BJ (cell line): Measurements from ENCODE around the gene KDM4B. TPM values are rescaled to one million over a fixed set of nuclear protein-coding genes. Genes with fewer than 3 reads are reported as not detected.

Experiments used
- CTCF ChIA-PET: fragments of 350-600 bp; formaldehyde crosslinking; extraction: SDS; loops from one replicate; lab custom pipeline; 2021; ENCODE audit warnings: antibody characterized with exemption, inconsistent platforms; lab: Yijun Ruan, JAX
- POLR2A ChIA-PET: fragments of 300-600 bp; sonication (Branson Sonifier 250); formaldehyde crosslinking; extraction: SDS; loops from one replicate; lab custom pipeline; 2021; ENCODE audit warnings: antibody characterized with exemption; lab: Charles Lee
- DNase-seq: peaks from one replicate; pipeline ENCODE4 v3.0.0-alpha.2; 2011; ENCODE audit warnings: low read depth
- H3K27me3 ChIP-seq: 2 replicates; pipeline ENCODE4 v1.6.0; 2011; ENCODE audit warnings: low read length; ENCODE audit not compliant: control insufficient read depth, insufficient read depth
- H3K36me3 ChIP-seq: 2 replicates; pipeline ENCODE4 v1.5.1; 2011; ENCODE audit warnings: low read length; ENCODE audit not compliant: control insufficient read depth, insufficient read depth
- H3K4me3 ChIP-seq: 2 replicates; pipeline ENCODE4 v1.5.1; 2011; ENCODE audit warnings: low read depth, mild to moderate bottlenecking, control low read depth, low read length
- CTCF ChIP-seq: IDR thresholded peaks from 2 replicates; pipeline ENCODE4 v1.5.1; 2011; ENCODE audit warnings: low read depth, mild to moderate bottlenecking, control low read depth, inconsistent platforms, low read length, moderate library complexity; ENCODE audit not compliant: insufficient read depth
- polyA plus RNA-seq: library from polyadenylated mRNA; depleted of rRNA; stranded (reverse); fragments of >200 nt; gene quantifications from 2 replicates; pipeline ENCODE4 v1.2.3, GENCODE V29; 2011

The KDM4B gene
- polyA plus RNA-seq, 1 experiment = 15.2 TPM

DNA sequence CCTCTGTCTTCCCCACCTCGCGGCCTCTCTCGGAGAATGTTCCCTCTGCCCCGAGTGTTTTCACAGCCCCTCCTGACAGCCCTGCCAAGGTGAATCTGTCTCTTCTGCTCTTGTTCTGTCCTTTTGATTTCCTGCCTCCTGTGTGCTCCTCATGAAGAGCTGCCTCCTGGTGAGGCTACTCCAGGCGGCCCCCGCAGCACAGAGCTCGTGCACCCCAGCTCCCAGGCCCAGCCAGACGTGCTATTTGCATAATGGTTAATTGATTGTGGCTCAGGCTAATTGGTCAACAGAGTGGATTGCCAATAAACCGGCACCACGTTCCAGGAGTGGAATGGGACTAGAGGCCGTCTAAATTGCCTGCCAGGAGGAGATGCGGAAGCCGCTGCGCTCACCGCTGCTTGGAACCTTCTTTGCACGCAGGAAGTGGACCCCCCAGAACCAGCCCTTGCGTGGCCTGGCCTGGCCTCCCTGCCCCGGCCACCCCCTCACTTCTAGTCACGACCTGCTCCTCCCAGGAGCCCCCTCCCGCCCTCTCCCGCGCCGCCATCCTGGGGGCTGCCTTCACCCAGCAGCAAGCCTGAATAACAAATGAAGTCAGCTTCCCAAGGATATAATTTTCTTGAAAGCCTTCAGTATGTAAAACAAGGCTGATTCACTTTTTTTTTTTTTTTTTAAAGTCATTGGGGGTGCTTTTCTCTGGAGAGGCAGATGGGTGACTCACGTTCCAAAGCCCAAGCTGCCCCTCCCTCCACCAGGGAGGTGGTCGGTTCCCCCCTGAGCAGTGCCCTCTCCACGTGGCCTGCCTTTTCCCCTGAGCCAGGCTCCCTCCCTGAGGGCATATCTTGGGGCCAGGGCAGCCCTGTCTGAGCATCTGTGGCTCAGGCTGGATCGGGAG is 144.0 kb downstream of the KDM4B start:
- H3K36me3 ChIP-seq = peaks cover 27% of the 10 kb centered on the region
- POLR2A ChIA-PET = interaction anchor here (0.6 kb wide), 1 partner anchor 322 kb away, joined by 4 read pairs; no protein-coding TSS in a partner anchor
- peak; percentile 37 for DNase-seq
- TF ChIP-seq CTCF = no peak
- H3K4me3 ChIP-seq = no peak overlapping the region
- CTCF ChIA-PET = interaction anchor here (0.6 kb wide), 1 partner anchor 680 kb away, joined by 3 read pairs; no protein-coding TSS in a partner anchor
- H3K27me3 ChIP-seq = no peaks in the 10 kb centered on the region

DNA sequence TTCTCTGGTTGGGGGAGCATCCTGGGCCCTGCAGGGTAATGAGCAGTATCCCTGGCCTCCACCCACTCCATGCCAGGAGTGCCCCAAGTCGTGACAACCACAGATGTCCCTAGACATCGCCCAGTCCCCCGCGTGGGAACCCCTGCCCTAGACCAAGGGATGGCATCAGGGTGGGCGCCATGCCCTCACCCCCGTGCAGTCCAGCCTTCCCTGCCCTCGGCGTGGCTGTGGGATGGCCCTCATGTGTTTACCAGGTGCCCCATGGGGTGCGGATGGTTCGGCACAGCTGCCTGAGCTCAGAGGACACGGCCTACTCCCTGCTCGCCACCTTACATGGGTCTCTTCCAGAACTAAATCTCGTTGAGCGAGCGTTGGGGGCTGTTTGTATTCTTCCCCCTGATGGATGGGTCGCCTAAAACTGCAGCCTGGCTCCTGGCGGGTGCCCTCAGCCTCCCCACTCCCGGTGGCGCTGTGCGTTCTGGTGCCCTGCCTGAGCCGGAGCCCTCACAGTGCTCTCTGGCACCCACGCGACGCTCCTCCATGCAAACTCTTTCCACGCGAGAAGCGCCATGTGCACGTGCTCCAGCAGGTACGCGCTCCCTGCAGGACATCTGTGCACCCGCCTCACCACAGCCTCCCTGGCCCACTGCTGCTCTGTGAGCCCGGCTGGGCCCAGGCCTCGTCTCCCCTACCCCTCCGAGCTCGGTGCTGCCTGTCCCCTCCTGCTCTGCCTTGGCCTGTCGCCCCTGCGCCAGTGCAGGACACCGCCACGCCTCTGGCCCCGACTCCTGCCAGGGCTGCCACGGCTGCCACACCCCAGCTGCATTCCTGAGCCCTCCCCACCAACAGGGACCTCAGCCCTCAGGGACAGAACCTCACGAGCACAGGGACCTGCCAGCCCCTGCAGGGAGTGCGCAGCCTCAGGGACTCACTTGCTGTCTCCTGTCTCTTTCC is 145.0 kb downstream of the KDM4B start:
- TF ChIP-seq CTCF = no peak
- POLR2A ChIA-PET = no interaction called here
- no peak for DNase-seq
- Histone ChIP-seq H3K36me3 (peaks cover 24% of the 10 kb centered on the region), H3K27me3 (no peaks in the 10 kb centered on the region), H3K4me3 (no peak overlapping the region)
- CTCF ChIA-PET = no interaction called here

DNA sequence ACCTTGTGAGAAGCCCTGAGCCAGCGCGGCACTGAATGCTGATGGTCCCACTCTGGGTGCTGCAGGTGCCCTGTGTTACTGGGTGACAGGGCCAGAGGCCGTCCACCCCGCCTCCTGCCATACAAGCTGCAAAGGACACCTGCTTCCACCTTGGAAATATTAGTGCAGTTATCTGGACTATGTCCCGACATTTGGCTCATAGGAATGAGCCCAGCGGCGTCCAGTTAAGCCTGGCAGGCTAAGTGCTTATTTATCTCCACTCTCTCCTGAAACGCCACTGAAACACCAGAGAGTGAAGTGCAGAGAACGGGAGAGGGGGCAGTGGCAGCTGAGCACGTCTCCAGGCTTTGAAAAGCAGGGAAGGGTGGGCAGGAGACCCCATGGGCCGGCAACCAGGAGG is 145.8 kb downstream of the KDM4B start:
- Histone ChIP-seq H3K36me3 (peaks cover 24% of the 10 kb centered on the region), H3K27me3 (no peaks in the 10 kb centered on the region), H3K4me3 (no peak overlapping the region)
- POLR2A ChIA-PET = no interaction called here
- CTCF ChIA-PET = no interaction called here
- no peak for DNase-seq
- no peak for TF ChIP-seq CTCF

DNA sequence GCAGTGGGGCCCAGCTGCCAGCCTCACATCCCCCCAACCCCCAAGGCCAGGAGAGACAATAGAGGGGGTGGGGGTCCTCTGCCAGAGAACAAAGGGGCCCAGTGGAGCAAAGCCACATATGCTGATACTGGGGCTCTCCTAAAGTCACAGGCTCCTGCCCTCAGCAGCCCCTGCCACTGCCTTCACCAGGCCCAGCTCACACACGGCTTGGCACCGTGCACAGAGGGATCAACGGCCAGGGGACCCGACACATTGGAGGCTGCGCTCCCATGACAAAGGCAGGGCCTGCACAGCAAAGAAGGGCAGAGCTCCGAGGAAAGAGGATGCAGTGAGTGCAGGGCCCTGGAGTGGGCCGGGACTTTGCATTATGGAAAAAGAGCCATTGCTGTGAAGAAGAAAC is 146.4 kb downstream of the KDM4B start:
- no peaks in the 10 kb centered on the region for H3K27me3 ChIP-seq
- H3K36me3 ChIP-seq = peaks cover 24% of the 10 kb centered on the region
- H3K4me3 ChIP-seq = no peak overlapping the region
- DNase-seq = no peak
- ChIA-PET POLR2A (no interaction called here), CTCF (no interaction called here)
- TF ChIP-seq CTCF = no peak
